HG02870 (cell line): ENCODE data around the gene NR5A2.
"Not testable (repeated sequence)": the region's sequence is repeated elsewhere in the genome, so short reads cannot be mapped to it uniquely, and the experiment has no call there.

Experiments used
- ATAC-seq: cut with Tn5 transposase; IDR thresholded peaks from one replicate; pipeline ENCODE4 v1.9.1; 2021; ENCODE audit warnings: mild to moderate bottlenecking, moderate library complexity; ENCODE audit not compliant: unreplicated experiment

The NR5A2 gene

GRCh38 chr1:200157715-200158114 lies 130.2 kb downstream of the NR5A2 start:
- ATAC-seq, result no peak

GRCh38 chr1:200161801-200162200 lies 134.3 kb downstream of the NR5A2 start:
- ATAC-seq, result no peak

GRCh38 chr1:200162258-200162657 lies 134.7 kb downstream of the NR5A2 start:
- no peak for ATAC-seq

DNA sequence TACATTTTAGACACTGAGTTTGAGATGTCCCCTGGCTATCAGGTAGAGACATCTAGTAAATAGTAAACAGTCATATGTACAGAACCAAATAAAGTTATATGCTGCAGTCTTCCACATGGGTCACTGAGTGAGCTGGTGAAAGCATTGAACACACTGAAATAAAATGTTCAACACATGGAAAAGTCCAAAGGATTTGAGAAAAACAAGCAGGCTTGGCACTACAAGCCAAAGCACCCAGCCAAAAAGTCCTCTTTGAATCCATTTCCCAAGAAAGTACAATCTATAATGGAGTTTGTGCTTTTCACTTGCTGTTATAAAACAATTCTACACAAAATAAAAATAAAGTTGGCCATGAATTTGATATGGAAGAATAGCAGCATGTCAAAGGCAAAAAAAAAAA lies 135.4 kb downstream of the NR5A2 start:
- ATAC-seq, result no peak

- ATAC-seq, result no peak
These were observed 136.4 kb downstream of the NR5A2 start for GRCh38 chr1:200163911-200164310.

DNA sequence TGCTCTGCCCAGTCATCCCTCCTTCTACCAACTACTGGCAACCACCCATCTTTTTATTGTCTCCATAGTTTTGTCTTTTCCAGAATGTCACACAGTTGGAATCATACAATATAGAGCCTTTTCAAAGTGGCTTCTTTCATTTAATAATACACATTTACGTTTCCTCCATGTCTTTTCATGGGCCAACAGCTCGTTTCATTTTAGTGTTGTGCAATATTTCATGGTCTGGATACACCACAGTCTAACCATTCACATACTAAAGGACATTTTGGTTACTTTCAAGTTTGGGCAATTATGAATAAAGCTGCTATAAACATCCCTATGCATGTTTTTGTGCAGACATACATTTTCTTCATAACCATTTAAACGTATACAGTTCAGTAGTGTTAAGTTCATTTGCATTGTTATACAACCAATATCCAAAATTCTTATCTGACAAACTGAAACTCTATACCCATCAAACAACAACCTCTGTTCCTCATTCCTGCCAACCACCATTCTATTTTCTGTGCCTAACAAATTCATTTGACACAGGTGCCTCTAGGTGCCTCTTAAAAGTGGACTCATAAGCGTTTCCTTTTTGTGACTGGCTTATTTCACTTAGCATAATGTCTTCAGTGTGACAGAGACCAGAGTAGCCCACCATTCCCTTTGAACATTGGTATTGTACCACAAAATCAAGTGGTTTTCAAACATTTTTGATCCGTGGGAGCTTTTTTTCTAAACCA lies 138.1 kb downstream of the NR5A2 start:
- no peak for ATAC-seq

GRCh38 chr1:200166411-200166810 lies 138.9 kb downstream of the NR5A2 start:
- ATAC-seq, result no peak

DNA sequence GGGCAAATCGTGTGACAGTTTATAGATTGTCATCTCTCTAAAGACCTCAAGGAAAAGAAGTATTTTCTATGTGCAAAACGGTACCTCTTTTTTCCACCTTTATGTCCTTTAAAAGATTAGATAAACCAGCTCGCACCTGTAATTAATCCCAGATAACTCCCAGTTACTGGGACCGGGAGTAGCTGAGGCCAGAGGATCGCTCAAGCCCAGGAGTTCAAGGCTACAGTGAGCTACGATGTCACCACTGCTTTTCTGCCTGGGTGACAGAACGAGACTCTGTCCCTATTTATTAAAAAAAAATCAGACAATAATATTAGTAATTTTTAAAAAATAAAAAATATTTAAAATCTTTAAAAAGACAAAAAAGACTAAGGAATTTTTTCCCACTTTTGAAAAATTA lies 141.4 kb downstream of the NR5A2 start:
- ATAC-seq, result no peak

- ATAC-seq, result no peak
These were observed 144.8 kb downstream of the NR5A2 start for GRCh38 chr1:200172311-200172710.

GRCh38 chr1:200173097-200173618 lies 145.6 kb downstream of the NR5A2 start:
- ATAC-seq, result no peak

- ATAC-seq, result no peak
These were observed 147.2 kb downstream of the NR5A2 start for GRCh38 chr1:200174525-200175295.

GRCh38 chr1:200176181-200176580 lies 148.7 kb downstream of the NR5A2 start:
- no peak for ATAC-seq

GRCh38 chr1:200176798-200177197 lies 149.3 kb downstream of the NR5A2 start:
- ATAC-seq, result no peak

DNA sequence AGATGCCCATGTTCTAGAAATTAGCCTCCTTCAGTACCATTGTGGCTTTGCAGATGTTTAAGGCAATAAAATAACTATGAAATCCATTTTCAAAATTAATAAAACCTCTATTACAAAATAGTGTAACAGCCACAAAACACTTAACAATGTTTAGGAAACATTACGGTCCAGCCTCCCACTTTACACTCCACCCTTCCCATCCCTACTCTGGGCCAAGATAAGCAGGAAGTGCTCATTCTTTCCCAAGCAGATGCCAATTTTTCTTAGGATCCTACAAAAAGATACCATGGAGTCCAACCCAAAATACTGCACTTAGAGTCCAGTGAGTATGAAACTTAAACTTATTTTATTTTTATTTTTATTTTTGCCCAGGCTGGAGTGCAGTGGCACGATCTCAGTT lies 150.8 kb downstream of the NR5A2 start:
- ATAC-seq, result no peak

- ATAC-seq, result no peak
These were observed 151.7 kb downstream of the NR5A2 start for GRCh38 chr1:200179126-200179780.

- no peak for ATAC-seq
These were observed 152.3 kb downstream of the NR5A2 start for GRCh38 chr1:200179781-200180160.

- no peak for ATAC-seq
These were observed 153.3 kb downstream of the NR5A2 start for GRCh38 chr1:200180821-200181220.

DNA sequence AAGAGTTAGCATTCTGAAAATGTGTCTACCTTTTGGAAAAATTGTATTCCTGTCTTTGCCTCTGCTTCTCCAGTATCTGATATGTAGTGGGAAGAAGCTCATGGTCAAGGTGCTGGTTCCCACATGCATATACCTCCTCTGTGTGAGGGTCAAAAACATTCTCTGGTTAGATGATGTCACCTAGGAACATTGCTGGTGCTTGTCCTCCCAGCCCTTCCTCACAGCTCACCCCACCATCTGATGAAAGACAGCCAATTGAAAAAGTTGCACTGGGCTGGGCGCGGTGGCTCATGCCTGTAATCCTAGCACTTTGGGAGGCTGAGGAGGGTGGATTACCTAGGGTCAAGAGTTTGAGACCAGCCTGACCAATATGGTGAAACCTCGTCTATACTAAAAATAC lies 154.4 kb downstream of the NR5A2 start:
- ATAC-seq, result no peak

DNA sequence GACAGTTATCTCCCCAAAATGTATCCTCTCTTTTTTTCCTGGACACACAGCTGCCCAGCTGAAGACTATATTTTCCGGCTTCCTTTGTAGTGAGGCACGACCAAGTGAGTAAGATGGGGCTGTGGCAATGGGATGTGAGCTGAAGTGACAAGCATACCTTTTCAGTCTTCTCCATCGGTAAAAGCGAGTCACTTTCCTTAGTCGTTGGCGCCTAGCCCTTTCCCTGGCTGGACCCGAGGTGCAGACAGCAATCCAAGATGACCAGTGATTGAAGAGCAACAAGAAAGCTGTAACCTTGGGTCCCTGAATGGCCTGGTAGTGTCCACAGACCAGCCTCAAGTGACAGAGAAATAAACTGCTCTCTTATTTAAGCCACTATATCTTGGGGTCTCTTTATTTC lies 155.2 kb downstream of the NR5A2 start:
- no peak for ATAC-seq

- no peak for ATAC-seq
These were observed 156.1 kb downstream of the NR5A2 start for GRCh38 chr1:200183637-200184036.

GRCh38 chr1:200184196-200184595 lies 156.7 kb downstream of the NR5A2 start:
- ATAC-seq, result no peak

- ATAC-seq, result not testable (repeated sequence)
These were observed 157.7 kb downstream of the NR5A2 start for GRCh38 chr1:200185191-200185590.
